Daoy (cell line): ENCODE measurements around the gene ZNF576. TPM values are rescaled to one million over a fixed set of nuclear protein-coding genes. Genes with fewer than 3 reads are reported as not detected.
"Not testable (repeated sequence)": the region's sequence is repeated elsewhere in the genome, so short reads cannot be mapped to it uniquely, and the experiment has no call there.

ENCODE experiments used
- DNase-seq: peaks from one replicate; pipeline ENCODE4 v3.0.0-alpha.2; 2015; ENCODE audit warnings: low read depth
- total RNA-seq: library from RNA; depleted of rRNA; stranded (reverse); fragments of >200 nt; shearing (Covaris generic); gene quantifications from 2 replicates; pipeline ENCODE4 v1.2.3, GENCODE V29; 2014

ZNF576 gene
- total RNA-seq, 1 experiment from 2014 or later = 13.8 TPM

DNA sequence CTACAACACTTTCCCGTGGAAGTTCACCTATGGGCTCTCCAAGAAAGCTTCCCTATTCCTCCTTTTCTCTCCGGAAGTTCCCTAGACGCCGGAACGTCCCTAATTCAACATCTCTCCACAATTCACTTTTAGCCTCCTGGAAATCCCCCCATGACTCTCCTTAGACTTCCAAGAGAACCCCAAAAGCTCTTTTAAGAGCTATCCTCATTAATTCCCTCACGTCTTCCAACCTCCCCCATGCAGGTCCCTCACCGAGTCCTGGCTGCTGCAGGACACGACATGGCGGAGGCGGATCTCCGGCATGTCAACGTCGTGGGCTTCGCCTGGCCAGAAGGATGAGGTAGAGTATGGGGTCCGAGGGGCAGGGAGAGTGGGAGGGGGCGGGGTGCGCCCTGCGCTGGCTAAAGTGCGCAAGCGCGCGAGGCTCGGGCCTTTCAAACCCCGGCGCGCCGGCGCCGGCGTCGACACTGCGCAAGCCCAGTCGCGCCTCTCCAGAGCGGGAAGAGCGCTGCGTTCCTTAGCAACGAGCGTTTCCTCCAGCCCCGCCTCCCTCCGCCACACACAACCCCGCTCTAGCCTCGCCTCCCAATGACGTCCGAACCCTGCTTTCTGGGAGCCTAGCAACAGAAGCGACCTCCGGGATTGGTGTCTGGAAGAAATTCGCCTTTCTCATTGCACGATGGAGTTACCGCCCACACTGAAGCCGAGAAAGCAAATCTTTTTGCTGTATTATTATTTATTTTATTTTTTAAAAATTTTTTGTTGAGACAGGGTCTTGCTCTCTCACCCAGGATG lies 21.0 kb upstream of the ZNF576 start, which contains the start of the genes PINLYP and XRCC1:
Gene PINLYP, plus strand, starts transcription at position 646 of the 795 bp plus-strand sequence. CDS start 1,391 bp downstream, outside the sequence.
Gene XRCC1, minus strand, starts transcription at position 372 of the 795 bp plus-strand sequence. Its CDS starts 69 bp downstream, at position 303.
- peak; percentile 100 for DNase-seq

- DNase-seq = no peak
Measured at GRCh38 chr19:43575955-43576878, 20.2 kb upstream of the ZNF576 start.

GRCh38 chr19:43578787-43579186 lies 17.6 kb upstream of the ZNF576 start:
- no peak for DNase-seq

DNA sequence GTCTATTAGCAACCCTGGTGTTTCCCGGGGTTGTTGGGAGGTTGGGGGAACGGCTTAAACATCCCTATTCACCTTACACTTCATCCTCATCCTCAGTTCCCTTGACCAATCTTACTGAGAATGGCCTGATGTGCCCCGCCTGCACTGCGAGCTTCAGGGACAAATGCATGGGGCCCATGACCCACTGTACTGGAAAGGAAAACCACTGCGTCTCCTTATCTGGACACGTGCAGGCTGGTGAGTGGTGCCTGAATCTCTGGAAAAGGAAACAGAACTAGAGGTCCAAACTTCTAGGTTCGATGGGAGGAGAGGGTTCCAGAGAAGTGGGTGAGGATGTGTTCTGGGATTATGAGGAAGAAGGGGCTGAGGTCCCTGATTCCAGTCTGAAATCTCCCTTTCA lies 14.9 kb upstream of the ZNF576 start:
- DNase-seq = no peak

DNA sequence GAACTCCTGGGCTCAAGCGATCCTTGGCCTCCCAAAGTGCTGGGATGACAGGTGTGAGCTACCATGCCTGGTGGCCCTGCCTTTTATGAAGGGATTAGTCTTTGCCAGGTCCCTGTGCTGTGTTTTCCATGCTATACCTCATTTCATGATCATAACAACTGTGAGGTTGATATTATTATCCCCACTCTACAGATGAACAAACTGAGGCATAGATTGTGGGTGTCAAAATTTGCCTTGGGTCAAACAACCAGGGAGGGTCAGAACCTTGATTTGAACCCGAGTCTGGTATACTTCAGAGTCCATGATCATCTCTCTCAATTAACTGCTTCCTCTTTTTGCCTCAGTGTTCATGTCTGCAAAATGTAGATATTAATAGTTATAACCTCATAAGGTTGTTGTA lies 13.9 kb upstream of the ZNF576 start:
- no peak for DNase-seq

DNA sequence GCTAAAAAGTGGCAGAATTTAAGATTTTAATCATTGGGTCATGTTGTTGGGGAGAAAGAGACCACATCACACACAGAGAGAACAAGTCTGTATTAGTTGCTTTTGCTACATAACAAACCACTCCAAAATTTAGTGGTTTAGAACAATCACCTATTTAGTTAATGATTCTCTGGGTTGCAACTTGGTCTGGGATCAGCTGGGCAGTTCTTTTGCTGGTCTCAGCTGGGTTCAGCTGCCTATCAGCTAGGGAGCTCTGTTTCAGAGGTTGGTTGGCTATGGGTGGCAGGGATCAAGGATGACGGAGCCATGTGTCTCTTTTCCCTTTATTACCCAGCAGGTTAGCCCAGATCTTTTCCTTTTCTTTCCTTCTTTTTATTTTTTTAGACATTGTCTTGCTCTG lies 11.9 kb upstream of the ZNF576 start:
- DNase-seq = no peak

DNA sequence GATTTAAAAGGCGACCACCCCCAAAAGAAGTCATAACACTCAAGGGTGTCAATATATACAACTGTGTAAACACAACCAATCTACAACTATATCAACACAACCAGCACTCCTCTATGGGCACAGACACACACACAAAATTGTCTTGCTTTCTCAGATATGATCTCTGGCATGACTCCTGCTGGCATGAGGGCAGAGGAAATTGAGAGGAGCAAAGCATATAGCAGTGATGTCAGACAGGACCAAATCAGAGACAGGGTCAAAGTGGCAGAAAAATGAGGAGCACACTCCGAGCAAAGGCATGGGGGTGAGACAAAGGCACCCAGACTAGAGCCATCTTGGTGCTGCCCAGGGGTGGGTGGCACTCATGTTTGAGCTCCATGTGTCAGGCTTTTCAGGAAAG lies 10.0 kb upstream of the ZNF576 start:
- DNase-seq = no peak

GRCh38 chr19:43587029-43587428 lies 9.4 kb upstream of the ZNF576 start:
- not testable (repeated sequence) for DNase-seq

- DNase-seq = no peak
Measured at GRCh38 chr19:43589277-43589676, 7.1 kb upstream of the ZNF576 start.

- DNase-seq = no peak
Measured at GRCh38 chr19:43589678-43590077, 6.7 kb upstream of the ZNF576 start.

GRCh38 chr19:43591904-43592772 lies 4.3 kb upstream of the ZNF576 start:
- no peak for DNase-seq

GRCh38 chr19:43592800-43593350 lies 3.5 kb upstream of the ZNF576 start:
- no peak for DNase-seq

GRCh38 chr19:43594081-43594697 lies 2.2 kb upstream of the ZNF576 start:
- DNase-seq = no peak

DNA sequence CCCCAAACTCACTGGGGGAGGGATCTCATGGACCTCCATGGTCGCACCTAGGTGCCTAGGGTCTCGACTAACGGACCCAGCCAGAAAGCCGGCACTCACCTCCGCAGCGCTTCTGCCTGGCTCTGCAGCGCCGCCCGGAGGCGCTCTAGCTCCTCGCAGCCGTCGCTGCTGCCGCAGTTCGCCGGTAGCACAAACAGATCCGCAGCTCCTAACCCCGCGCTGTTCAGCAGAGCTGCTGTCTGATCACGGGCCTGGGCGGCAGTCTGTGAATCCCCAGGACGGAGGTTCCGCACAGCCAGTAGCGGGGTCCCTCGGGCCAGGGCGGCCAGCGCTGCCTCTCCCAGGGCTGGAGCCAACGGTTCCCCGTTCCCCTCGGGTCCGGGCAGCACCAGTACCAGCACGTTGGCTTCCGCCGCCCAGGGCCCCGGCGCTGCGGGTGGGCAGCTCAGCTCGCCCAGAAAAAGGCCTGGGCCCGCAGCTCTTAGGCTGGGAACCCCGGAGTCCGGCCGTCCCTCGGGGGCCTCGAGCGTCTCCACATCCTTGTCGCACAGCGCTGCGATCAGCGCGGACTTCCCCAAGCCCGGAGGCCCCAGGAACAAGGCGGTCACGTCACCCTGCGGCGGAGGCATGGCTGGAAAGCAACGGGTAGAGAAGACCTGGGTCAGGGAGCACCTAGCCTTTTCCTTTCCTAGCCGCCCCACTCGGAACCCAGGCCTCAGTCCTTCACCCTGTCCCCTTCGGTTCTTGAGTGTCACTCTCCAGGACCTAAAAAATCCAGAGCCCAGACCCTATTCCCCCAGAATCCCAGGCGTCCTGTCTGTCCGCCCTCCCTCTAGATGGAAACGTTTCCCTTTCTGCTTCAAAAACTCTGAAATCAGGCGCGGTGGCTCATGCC lies 1.4 kb upstream of the ZNF576 start:
- peak; percentile 78 for DNase-seq

DNA sequence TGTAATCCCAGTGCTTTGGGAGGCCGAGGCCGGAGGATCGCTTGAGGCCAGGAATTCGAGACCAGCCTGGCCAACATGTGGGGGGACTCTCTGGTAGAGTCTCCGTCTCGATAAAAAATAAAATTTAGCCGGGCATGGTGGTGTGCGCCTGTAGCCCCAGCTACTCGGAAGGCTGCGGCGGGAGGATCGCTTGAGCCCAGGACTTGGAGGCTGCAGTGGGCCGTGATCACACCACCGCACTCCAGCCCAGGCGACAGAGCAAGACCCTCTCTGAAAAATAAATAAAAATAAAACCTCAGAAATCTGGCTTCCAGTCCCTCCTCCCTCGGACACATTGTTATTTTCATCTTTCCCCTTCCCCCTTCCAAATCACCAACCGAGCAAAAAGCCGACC lies 793 bp upstream of the ZNF576 start:
- no peak for DNase-seq

- DNase-seq = no peak
Measured at GRCh38 chr19:43596842-43597461, 557 bp downstream of the ZNF576 start.

- no peak for DNase-seq
Measured at GRCh38 chr19:43597876-43598275, 1.5 kb downstream of the ZNF576 start.

GRCh38 chr19:43598445-43599240 lies 2.2 kb downstream of the ZNF576 start:
- DNase-seq = no peak
